OCI-M2 (cell line): ENCODE results near the gene TXLNG.
"Not testable (repeated sequence)": the region's sequence is repeated elsewhere in the genome, so short reads cannot be mapped to it uniquely, and the experiment has no call there.

Experiments used
- DNase-seq: peaks from one replicate; lab custom pipeline; 2025; ENCODE audit not compliant: unreplicated experiment; lab: John Stamatoyannopoulos, UW

TXLNG gene

GRCh38 chrX:16784440-16784839 is 1.8 kb upstream of the TXLNG start:
- not testable (repeated sequence) for DNase-seq

- DNase-seq = no peak
Measured at GRCh38 chrX:16785247-16786138, 773 bp upstream of the TXLNG start.

GRCh38 chrX:16786791-16787735 is 797 bp downstream of the TXLNG start:
- no peak for DNase-seq

GRCh38 chrX:16788477-16788876 is 2.2 kb downstream of the TXLNG start:
- DNase-seq = no peak

GRCh38 chrX:16796298-16796697 is 10.0 kb downstream of the TXLNG start:
- no peak for DNase-seq

GRCh38 chrX:16797358-16797757 is 11.1 kb downstream of the TXLNG start:
- no peak for DNase-seq

- DNase-seq = no peak
Measured at GRCh38 chrX:16797841-16798240, 11.6 kb downstream of the TXLNG start.

- no peak for DNase-seq
Measured at GRCh38 chrX:16804923-16805464, 18.7 kb downstream of the TXLNG start.

- DNase-seq = no peak
Measured at GRCh38 chrX:16807548-16807947, 21.3 kb downstream of the TXLNG start.

GRCh38 chrX:16807976-16808542 is 21.8 kb downstream of the TXLNG start:
- DNase-seq = no peak

- no peak for DNase-seq
Measured at GRCh38 chrX:16814597-16814996, 28.3 kb downstream of the TXLNG start.

GRCh38 chrX:16819634-16820033 is 33.4 kb downstream of the TXLNG start:
- no peak for DNase-seq

- DNase-seq = no peak
Measured at GRCh38 chrX:16822723-16823122, 36.5 kb downstream of the TXLNG start.

GRCh38 chrX:16825264-16826035 is 39.2 kb downstream of the TXLNG start:
- DNase-seq = no peak

GRCh38 chrX:16826207-16826606 is 39.9 kb downstream of the TXLNG start:
- DNase-seq = no peak

GRCh38 chrX:16827225-16827624 is 41.0 kb downstream of the TXLNG start:
- DNase-seq = no peak

GRCh38 chrX:16828124-16828908 is 42.0 kb downstream of the TXLNG start:
- DNase-seq = no peak

GRCh38 chrX:16832301-16832700 is 46.0 kb downstream of the TXLNG start:
- no peak for DNase-seq

GRCh38 chrX:16834806-16835205 is 48.5 kb downstream of the TXLNG start:
- DNase-seq = no peak

- DNase-seq = no peak
Measured at GRCh38 chrX:16836371-16836770, 50.1 kb downstream of the TXLNG start.
